ENCODE measurements around the gene CD22.
"Not testable (repeated sequence)": the region's sequence is repeated elsewhere in the genome, so short reads cannot be mapped to it uniquely, and the experiment has no call there.

The CD22 gene

GRCh38 chr19:35328851-35329285 is at the start of gene CD22:
CD22 (plus strand) TSS chr19:35329187; CDS start chr19:35332041, 2,854 bp downstream.
- DNase-seq: no peak

- no peak for DNase-seq
These were observed 49.6 kb upstream of the CD22 start for GRCh38 chr19:35279374-35279773.

- DNase-seq: no peak
These were observed 48.8 kb upstream of the CD22 start for GRCh38 chr19:35279985-35280821.

GRCh38 chr19:35281303-35281702 is 47.7 kb upstream of the CD22 start:
- no peak for DNase-seq

- DNase-seq: no peak
These were observed 44.6 kb upstream of the CD22 start for GRCh38 chr19:35284153-35285094.

GRCh38 chr19:35285095-35285449 is 43.9 kb upstream of the CD22 start:
- no peak for DNase-seq

- DNase-seq: not testable (repeated sequence)
These were observed 43.5 kb upstream of the CD22 start for GRCh38 chr19:35285465-35285864.

GRCh38 chr19:35286101-35286500 is 42.9 kb upstream of the CD22 start:
- not testable (repeated sequence) for DNase-seq

- DNase-seq: no peak
These were observed 41.3 kb upstream of the CD22 start for GRCh38 chr19:35287713-35288112.

GRCh38 chr19:35288331-35288730 is 40.7 kb upstream of the CD22 start:
- no peak for DNase-seq

GRCh38 chr19:35288906-35289305 is 40.1 kb upstream of the CD22 start:
- no peak for DNase-seq

GRCh38 chr19:35290381-35291127 is 38.4 kb upstream of the CD22 start:
- no peak for DNase-seq

GRCh38 chr19:35291259-35291658 is 37.7 kb upstream of the CD22 start:
- DNase-seq: no peak

- no peak for DNase-seq
These were observed 37.1 kb upstream of the CD22 start, which contains the start of gene MAG for GRCh38 chr19:35291916-35292315. MAG (plus strand) TSS chr19:35292161; CDS start chr19:35295409, 3,248 bp downstream.

GRCh38 chr19:35292421-35293362 is 36.3 kb upstream of the CD22 start:
- no peak for DNase-seq

- no peak for DNase-seq
These were observed 35.6 kb upstream of the CD22 start for GRCh38 chr19:35293363-35293739.

- DNase-seq: no peak
These were observed 35.2 kb upstream of the CD22 start for GRCh38 chr19:35293808-35294207.

GRCh38 chr19:35294328-35294727 is 34.7 kb upstream of the CD22 start:
- DNase-seq: no peak

GRCh38 chr19:35294859-35295791 is 33.9 kb upstream of the CD22 start:
- no peak for DNase-seq

GRCh38 chr19:35295792-35296462 is 33.1 kb upstream of the CD22 start:
- DNase-seq: no peak

Data from NCI-H510A treated with DMSO at 0.1 percent for 48 hours (cell line).